H1 (cell line): ENCODE data around the gene PRDM10. TPM values are rescaled to one million over a fixed set of nuclear protein-coding genes. Genes with fewer than 3 reads are reported as not detected.

Experiments
- CTCF ChIA-PET: fragments of 300-600 bp; sonication (Branson Sonifier 250); formaldehyde crosslinking; loops from one replicate; lab custom pipeline; 2021; ENCODE audit not compliant: partially characterized antibody; lab: Charles Lee
- POLR2A ChIA-PET: fragments of 300-600 bp; sonication (Branson Sonifier 250); formaldehyde crosslinking; loops from one replicate; lab custom pipeline; 2021; ENCODE audit warnings: inconsistent platforms; ENCODE audit not compliant: partially characterized antibody; lab: Charles Lee
- DNase-seq, 2 experiments: peaks; one replicate each; pipeline versions ENCODE4 v3.0.0 to v3.0.0-alpha.2; 2010 to 2022; ENCODE audit warnings: low spot score in 2 of 2, low read depth in 1 of 2, mixed read lengths in 1 of 2
- FAIRE-seq: peaks from 2 replicates; lab custom pipeline; 2011; peaks lifted over from hg19 to GRCh38; lab: Jason Lieb, UNC
- H2AFZ ChIP-seq: 2 replicates; pipeline ENCODE4 v1.8.1; 2012; ENCODE audit warnings: low read length, inconsistent platforms
- H2AK5ac ChIP-seq: 2 replicates; pipeline ENCODE4 v1.6.1; 2013; ENCODE audit warnings: low read depth, low read length
- H2BK120ac ChIP-seq: replicated peaks from 2 replicates; pipeline ENCODE3; 2013; ENCODE audit warnings: low read depth, low read length, inconsistent platforms
- H2BK12ac ChIP-seq: 2 replicates; pipeline ENCODE4 v1.6.1; 2013; ENCODE audit warnings: low read depth, low read length
- H2BK15ac ChIP-seq: 2 replicates; pipeline ENCODE4 v1.6.1; 2013; ENCODE audit warnings: low read length
- H2BK20ac ChIP-seq: 2 replicates; pipeline ENCODE4 v1.6.1; 2013; ENCODE audit warnings: low read length
- H2BK5ac ChIP-seq: 2 replicates; pipeline ENCODE4 v1.6.1; 2013; ENCODE audit warnings: low read depth, low read length
- H3K14ac ChIP-seq: 2 replicates; pipeline ENCODE4 v1.6.1; 2013; ENCODE audit warnings: inconsistent platforms; ENCODE audit not compliant: insufficient read length
- H3K18ac ChIP-seq: 2 replicates; pipeline ENCODE4 v1.6.1; 2013; ENCODE audit warnings: low read length; ENCODE audit errors: extremely low read depth
- H3K23ac ChIP-seq: 2 replicates; pipeline ENCODE4 v1.6.1; 2013; ENCODE audit warnings: inconsistent platforms; ENCODE audit not compliant: insufficient read length
- H3K23me2 ChIP-seq: 2 replicates; pipeline ENCODE4 v1.6.1; 2013; ENCODE audit warnings: low read depth, low read length
- H3K27ac ChIP-seq: 2 replicates; pipeline ENCODE4 v1.6.1; 2011; ENCODE audit warnings: low read depth, low read length, inconsistent platforms
- H3K27me3 ChIP-seq, 4 experiments: replicated peaks in 1 of 4; 1 replicate in 1 of 4; 2 replicates in 3 of 4; pipeline versions ENCODE4 v1.6.1 to v1.8.1; 2011 to 2013; ENCODE audit warnings: low read length in 3 of 4, mild to moderate bottlenecking in 3 of 4, inconsistent platforms in 2 of 4, mixed read lengths in 2 of 4, moderate library complexity in 1 of 4; ENCODE audit not compliant: control insufficient read depth in 3 of 4, insufficient read depth in 3 of 4; ENCODE audit errors: extremely low read depth in 1 of 4
- H3K36me3 ChIP-seq, 4 experiments: 2 replicates each; pipeline versions ENCODE4 v1.6.1 to v1.8.1; 2011 to 2013; ENCODE audit warnings: mild to moderate bottlenecking in 4 of 4, low read length in 3 of 4, moderate library complexity in 2 of 4, control low read depth in 1 of 4, inconsistent platforms in 1 of 4; ENCODE audit not compliant: insufficient read depth in 4 of 4, control insufficient read depth in 2 of 4
- H3K4ac ChIP-seq: replicated peaks from 2 replicates; pipeline ENCODE3; 2013; ENCODE audit warnings: low read length, low read depth, mixed read lengths, inconsistent platforms; ENCODE audit not compliant: insufficient read length
- H3K4me1 ChIP-seq, 4 experiments: replicated peaks in 1 of 4; 1 replicate in 1 of 4; 2 replicates in 3 of 4; pipeline versions ENCODE4 v1.6.1 to v1.8.1; 2011 to 2013; ENCODE audit warnings: low read length in 3 of 4, inconsistent platforms in 2 of 4, mixed read lengths in 1 of 4; ENCODE audit not compliant: insufficient read depth in 4 of 4, control insufficient read depth in 3 of 4
- H3K4me2 ChIP-seq, 2 experiments: 2 replicates each; pipeline versions ENCODE4 v1.6.1 to v1.8.1; 2011 to 2013; ENCODE audit warnings: low read depth in 2 of 2, low read length in 2 of 2, control low read depth in 1 of 2, inconsistent platforms in 1 of 2, mild to moderate bottlenecking in 1 of 2; ENCODE audit not compliant: insufficient read depth in 1 of 2
- H3K4me3 ChIP-seq, 4 experiments: fragments of 200-600, 300-600 bp in 1 of 4; sonication (generic), shearing (Covaris generic), sonication (Bioruptor Twin) in 1 of 4; 2 replicates each; pipeline versions ENCODE4 v1.5.1 to v1.8.1; 2011 to 2016; ENCODE audit warnings: low read length in 4 of 4, low read depth in 3 of 4, control low read depth in 2 of 4, inconsistent platforms in 2 of 4, mild to moderate bottlenecking in 2 of 4, mixed read lengths in 1 of 4, moderate library complexity in 1 of 4; ENCODE audit not compliant: insufficient read depth in 2 of 4; ENCODE audit errors: extremely low read depth in 1 of 4
- H3K56ac ChIP-seq: replicated peaks from 2 replicates; pipeline ENCODE3; 2013; ENCODE audit warnings: low read depth, mild to moderate bottlenecking, mixed read lengths, low read length, inconsistent platforms; ENCODE audit not compliant: insufficient read length
- H3K79me1 ChIP-seq: 2 replicates; pipeline ENCODE4 v1.6.1; 2013; ENCODE audit warnings: low read depth, low read length, control low read depth
- H3K79me2 ChIP-seq, 2 experiments: 2 replicates each; pipeline versions ENCODE4 v1.6.1 to v1.8.1; 2012 to 2013; ENCODE audit warnings: low read length in 2 of 2, mild to moderate bottlenecking in 2 of 2, inconsistent platforms in 1 of 2; ENCODE audit not compliant: insufficient read depth in 2 of 2, control insufficient read depth in 1 of 2
- H3K9ac ChIP-seq, 4 experiments: replicated peaks in 1 of 4; 1 replicate in 1 of 4; 2 replicates in 3 of 4; pipeline versions ENCODE4 v1.6.1 to v1.8.1; 2011 to 2013; ENCODE audit warnings: low read depth in 3 of 4, low read length in 3 of 4, control low read depth in 2 of 4, mild to moderate bottlenecking in 2 of 4, moderate library complexity in 2 of 4, inconsistent platforms in 1 of 4; ENCODE audit errors: extremely low read depth in 1 of 4
- H3K9me3 ChIP-seq, 2 experiments: 2 replicates each; pipeline versions ENCODE4 v1.6.1 to v1.8.1; 2012 to 2013; ENCODE audit warnings: mild to moderate bottlenecking in 2 of 2, moderate library complexity in 2 of 2, control low read depth in 1 of 2, inconsistent platforms in 1 of 2, low read depth in 1 of 2, low read length in 1 of 2, mixed read lengths in 1 of 2; ENCODE audit not compliant: insufficient read depth in 2 of 2
- H4K20me1 ChIP-seq, 2 experiments: replicated peaks in 1 of 2; 2 replicates each; pipeline versions ENCODE3 to v1.8.1; 2011 to 2013; ENCODE audit warnings: inconsistent platforms in 2 of 2, low read length in 2 of 2, mild to moderate bottlenecking in 1 of 2; ENCODE audit not compliant: insufficient read depth in 2 of 2, control insufficient read depth in 1 of 2
- H4K5ac ChIP-seq: 2 replicates; pipeline ENCODE4 v1.6.1; 2013; ENCODE audit warnings: low read length, low read depth, mixed read lengths, inconsistent platforms; ENCODE audit not compliant: insufficient read length
- H4K8ac ChIP-seq: 2 replicates; pipeline ENCODE4 v1.8.0; 2013; ENCODE audit warnings: mild to moderate bottlenecking, moderate library complexity, low read length, inconsistent platforms; ENCODE audit not compliant: insufficient read depth; ENCODE audit errors: extremely low read depth
- H4K91ac ChIP-seq: replicated peaks from 2 replicates; pipeline ENCODE3; 2013; ENCODE audit warnings: low read length, mixed read lengths, inconsistent platforms; ENCODE audit not compliant: insufficient read length
- ASH2L ChIP-seq: fragments of 200-600, 300-600 bp; sonication (generic); IDR thresholded peaks from one replicate; pipeline ENCODE4 v1.7.1; 2017; ENCODE audit warnings: low read length
- BRCA1 ChIP-seq: IDR thresholded peaks from 2 replicates; pipeline ENCODE4 v1.6.1; 2012; ENCODE audit warnings: low read depth, low read length, improper control_type of control experiment
- EP300 ChIP-seq, 2 experiments: IDR thresholded peaks; 1 replicate in 1 of 2; 2 replicates in 1 of 2; pipeline ENCODE4 v1.6.1; 2011 to 2012; ENCODE audit warnings: low read depth in 2 of 2, low read length in 2 of 2, mild to moderate bottlenecking in 2 of 2, borderline replicate concordance in 1 of 2, inconsistent platforms in 1 of 2, moderate library complexity in 1 of 2
- MAFK ChIP-seq: IDR thresholded peaks from 2 replicates; pipeline ENCODE4 v1.6.1; 2012; ENCODE audit warnings: low read depth, mild to moderate bottlenecking, improper control_type of control experiment, low read length
- NANOG ChIP-seq: IDR thresholded peaks from 2 replicates; pipeline ENCODE4 v1.6.1; 2011; ENCODE audit warnings: low read length, low read depth, mild to moderate bottlenecking, inconsistent platforms; ENCODE audit not compliant: insufficient read depth, poor library complexity, severe bottlenecking
- POLR2A ChIP-seq, 2 experiments: IDR thresholded peaks; 1 replicate in 1 of 2; 2 replicates in 1 of 2; pipeline ENCODE4 v1.6.1; 2011; ENCODE audit warnings: low read depth in 2 of 2, low read length in 2 of 2, mild to moderate bottlenecking in 2 of 2; ENCODE audit errors: control extremely low read depth in 1 of 2
- POU5F1 ChIP-seq: IDR thresholded peaks from 2 replicates; pipeline ENCODE4 v1.6.1; 2011; ENCODE audit warnings: low read depth, mild to moderate bottlenecking, low read length, moderate library complexity
- RXRA ChIP-seq: IDR thresholded peaks from 2 replicates; pipeline ENCODE4 v1.6.1; 2011; ENCODE audit warnings: low read depth, mild to moderate bottlenecking, low read length, moderate library complexity; ENCODE audit not compliant: insufficient read depth
- SIX5 ChIP-seq: IDR thresholded peaks from 2 replicates; pipeline ENCODE4 v1.6.1; 2011; ENCODE audit warnings: mild to moderate bottlenecking, low read depth, low read length
- SP2 ChIP-seq: IDR thresholded peaks from 2 replicates; pipeline ENCODE4 v1.6.1; 2012; ENCODE audit warnings: mild to moderate bottlenecking, low read length, inconsistent platforms
- SP4 ChIP-seq: IDR thresholded peaks from 2 replicates; pipeline ENCODE4 v1.6.1; 2012; ENCODE audit warnings: low read length, inconsistent platforms
- TBP ChIP-seq: IDR thresholded peaks from 2 replicates; pipeline ENCODE4 v1.6.1; 2011; ENCODE audit warnings: low read depth, low read length, improper control_type of control experiment
- WGBS, 2 experiments: shearing (Covaris generic) in 1 of 2; methylation state at CpG; one replicate each; pipeline versions ENCODE4 v1.1.6 to v1.1.7; 2013 to 2015; ENCODE audit warnings: low lambda C conversion rate in 2 of 2, mixed read lengths in 2 of 2, inconsistent platforms in 1 of 2, low coverage in 1 of 2, missing lambda C conversion rate in 1 of 2; ENCODE audit not compliant: insufficient replicate concordance in 2 of 2, insufficient coverage in 1 of 2, insufficient read length in 1 of 2; ENCODE audit errors: extremely low coverage in 1 of 2, missing lambda C conversion rate in 1 of 2; 5-methylcytosine and 5-hydroxymethylcytosine counted together
- polyA plus RNA-seq, 7 experiments: library from polyadenylated mRNA; depleted of rRNA in 3 of 7; stranded (reverse) in 5 of 7; unstranded in 2 of 7; fragments of >200 nt in 5 of 7; fragments of 200-250 nt in 2 of 7; gene quantifications; 1 replicate in 5 of 7; 2 replicates in 1 of 7; 4 replicates in 1 of 7; pipeline versions ENCODE4 v1.2.1 to v1.2.3, GENCODE V29; 2011 to 2013; ENCODE audit warnings: missing spikeins in 2 of 7, mixed read lengths in 2 of 7
- total RNA-seq: library from RNA; stranded (reverse); fragmentation: NEBNext Ultra II Directional; extraction: Animal tissue kit (Norgen Biotek cat#: 25700); gene quantifications from 2 replicates; pipeline ENCODE4 v1.2.1, GENCODE V29; 2021
- TF ChIP-seq, protein P1 (sequence below): IDR thresholded peaks from 2 replicates; pipeline ENCODE4 v1.6.1; 2011; ENCODE audit warnings: low read depth, mild to moderate bottlenecking, low read length; ENCODE audit not compliant: insufficient read depth

Gene PRDM10
- total and polyA plus RNA-seq, 2 of the 8 experiments (the other 6 are each of a cell fraction or from before 2014, with no cell fraction given): 15.5 to 19.2 TPM

DNA sequence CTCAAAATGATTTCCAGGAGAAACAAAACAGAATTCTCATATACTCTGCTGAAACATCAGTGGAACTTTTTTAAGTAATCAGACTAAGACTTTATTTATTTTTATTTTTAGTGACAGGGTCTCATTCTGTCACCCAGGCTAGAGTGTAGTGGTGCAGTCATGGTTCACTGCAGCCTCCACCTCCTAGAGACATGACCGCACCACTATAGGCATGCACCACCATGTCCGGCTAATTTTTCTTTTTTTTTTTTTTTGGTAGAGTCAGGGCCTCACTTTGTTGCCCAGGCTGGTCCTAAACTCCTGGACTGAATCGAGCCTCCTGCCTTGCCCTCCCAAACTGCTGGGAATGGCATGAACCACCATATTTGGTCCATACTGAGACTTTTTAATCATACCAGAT lies 42.9 kb downstream of the PRDM10 start:
- Histone ChIP-seq H2AFZ (no peak overlapping the region), H2BK12ac (no peak overlapping the region), H4K20me1 (peaks cover 0 to 2% of the 10 kb centered on the region in 2 experiments), H2BK120ac (no peak overlapping the region), H2BK5ac (no peak overlapping the region), H3K56ac (no peak overlapping the region), H2BK15ac (no peak overlapping the region), H4K5ac (no peak overlapping the region), H3K14ac (no peak overlapping the region), H3K79me2 (no peaks in the 10 kb centered on the region), H2AK5ac (no peak overlapping the region), H3K4me1 (no peaks in the 10 kb centered on the region), H3K9me3 (no peaks in the 10 kb centered on the region), H3K27me3 (no peaks in the 10 kb centered on the region; a peak in 1 of 7 replicates), H3K4me3 (no peak overlapping the region), H3K9ac (no peak overlapping the region), H3K4me2 (no peak overlapping the region), H3K36me3 (peaks cover 0 to 15% (median 4%) of the 10 kb centered on the region in 4 experiments; a peak in 7 of 8 replicates), H2BK20ac (no peak overlapping the region), H3K23ac (no peak overlapping the region), H3K23me2 (no peaks in the 10 kb centered on the region), H3K27ac (no peak overlapping the region), H3K79me1 (peaks cover 3% of the 10 kb centered on the region; the same call in 1 of the 2 replicates), H4K8ac (no peak overlapping the region), H4K91ac (no peak overlapping the region), H3K18ac (no peak overlapping the region), H3K4ac (no peak overlapping the region)
- DNase-seq (no peak), FAIRE-seq (no peak)
- WGBS, 2 experiments: 93% methylated on average over 3 of the region's 3 CpGs; no CpG with 5 or more reads in 1 of the 2 experiments
- CTCF ChIA-PET: interaction anchor here (1.2 kb wide), 1 partner anchor 12 kb away, joined by 5 read pairs; no protein-coding TSS in a partner anchor
- POLR2A ChIA-PET: no interaction called here
- TF ChIP-seq SIX5 (no peak), TBP (no peak), BRCA1 (no peak), RXRA (no peak), POLR2A (IDR thresholded peaks at IDR 0.05; ENCODE audit: control extremely low read depth in 1 of 2, low read depth in 2 of 2, low read length in 2 of 2) (no peak), SP2 (no peak), SP4 (no peak), ASH2L (no peak), EP300 (IDR thresholded peaks at IDR 0.05; ENCODE audit: borderline replicate concordance in 1 of 2, low read depth in 2 of 2, low read length in 2 of 2) (no peak), MAFK (no peak), NANOG (no peak), POU5F1 (no peak)
- TF ChIP-seq, protein P1, sequence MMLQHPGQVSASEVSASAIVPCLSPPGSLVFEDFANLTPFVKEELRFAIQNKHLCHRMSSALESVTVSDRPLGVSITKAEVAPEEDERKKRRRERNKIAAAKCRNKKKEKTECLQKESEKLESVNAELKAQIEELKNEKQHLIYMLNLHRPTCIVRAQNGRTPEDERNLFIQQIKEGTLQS: no peak
